ENCODE measurements around the gene SUCO.

The SUCO gene

GRCh38 chr1:172654535-172654934 is 121.6 kb downstream of the SUCO start:
- no peak for DNase-seq

DNA sequence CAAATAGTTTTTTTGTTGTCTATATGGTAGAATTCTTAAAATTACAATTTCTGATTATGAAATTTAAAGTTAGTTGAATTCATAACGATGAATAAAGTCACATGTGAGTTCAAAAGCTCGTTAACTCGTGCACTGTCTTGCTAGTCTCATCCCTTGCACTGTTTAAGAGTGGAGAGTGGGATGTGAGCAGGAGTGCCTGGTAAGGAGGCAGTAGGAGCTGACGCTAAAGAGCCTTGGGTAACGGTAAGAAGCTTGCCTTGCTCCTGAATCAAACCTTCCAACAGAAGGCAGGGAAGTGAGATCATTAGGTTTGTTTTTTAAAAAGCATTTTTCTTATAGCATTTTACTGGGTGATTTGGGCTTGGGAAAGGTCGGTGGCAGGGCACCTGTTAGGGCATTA is 123.6 kb downstream of the SUCO start:
- no peak for DNase-seq

GRCh38 chr1:172657586-172657985 is 124.6 kb downstream of the SUCO start:
- no peak for DNase-seq

- peak; percentile 69 for DNase-seq
Observed at GRCh38 chr1:172658871-172659453, 126.0 kb downstream of the SUCO start, which contains the start of gene FASLG. FASLG (plus strand) TSS chr1:172659103; CDS start chr1:172659202, 99 bp downstream.

DNA sequence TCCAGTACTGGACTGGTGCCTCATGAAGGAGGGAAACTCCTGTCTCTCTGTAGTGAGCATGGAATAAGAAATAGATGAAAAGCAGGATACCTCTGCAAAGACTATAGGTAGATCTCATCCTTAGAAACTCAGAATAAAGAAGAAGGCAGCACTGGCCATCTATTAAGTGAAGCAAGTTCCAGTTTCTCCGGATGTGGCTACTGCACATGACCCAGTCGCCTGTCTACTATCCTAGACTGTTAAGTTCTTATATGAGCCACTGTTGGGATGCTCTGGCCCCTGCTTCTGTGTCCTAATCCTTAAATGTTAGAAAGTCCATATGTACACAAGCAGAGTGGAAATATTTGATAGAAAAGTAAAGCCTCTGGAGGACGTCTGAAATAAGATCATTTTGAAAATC is 128.2 kb downstream of the SUCO start:
- DNase-seq: no peak

Measured in stimulated activated naive CD4-positive, alpha-beta T cell treated with Interleukin-2 at 50 U/mL for 16 hours (primary cell).